OCI-LY7 (cell line): ENCODE data around the gene CORO1C.

ENCODE experiments used
- CTCF ChIP-seq: fragments of 200-600 bp; sonication (generic); conservative IDR thresholded peaks from 2 replicates; pipeline ENCODE4 v1.5.1; 2014; ENCODE audit warnings: mild to moderate bottlenecking, antibody characterized with exemption, low read length, moderate library complexity, mixed read lengths
- EZH2phosphoT487 ChIP-seq: fragments of 200-600 bp; sonication (generic); IDR thresholded peaks from 2 replicates; pipeline ENCODE4 v1.6.1; 2018; ENCODE audit warnings: low read depth, borderline replicate concordance, mild to moderate bottlenecking, mixed run types, antibody characterized with exemption, low read length, moderate library complexity, mixed read lengths

- TF ChIP-seq CTCF (no peak), EZH2phosphoT487 (no peak)
Measured at GRCh38 chr12:108627134-108627920, 104.0 kb downstream of the CORO1C start.
